ENCODE measurements around the gene MYH11. TPM values are rescaled to one million over a fixed set of nuclear protein-coding genes. Genes with fewer than 3 reads are reported as not detected.
A peak's percentile ranks its signal among the peaks of the same experiment; 100 is the strongest.

Gene MYH11
- total and polyA plus RNA-seq, 2 of the 13 experiments (the other 11 are each of a cell fraction or from before 2014, with no cell fraction given), result not detected

DNA sequence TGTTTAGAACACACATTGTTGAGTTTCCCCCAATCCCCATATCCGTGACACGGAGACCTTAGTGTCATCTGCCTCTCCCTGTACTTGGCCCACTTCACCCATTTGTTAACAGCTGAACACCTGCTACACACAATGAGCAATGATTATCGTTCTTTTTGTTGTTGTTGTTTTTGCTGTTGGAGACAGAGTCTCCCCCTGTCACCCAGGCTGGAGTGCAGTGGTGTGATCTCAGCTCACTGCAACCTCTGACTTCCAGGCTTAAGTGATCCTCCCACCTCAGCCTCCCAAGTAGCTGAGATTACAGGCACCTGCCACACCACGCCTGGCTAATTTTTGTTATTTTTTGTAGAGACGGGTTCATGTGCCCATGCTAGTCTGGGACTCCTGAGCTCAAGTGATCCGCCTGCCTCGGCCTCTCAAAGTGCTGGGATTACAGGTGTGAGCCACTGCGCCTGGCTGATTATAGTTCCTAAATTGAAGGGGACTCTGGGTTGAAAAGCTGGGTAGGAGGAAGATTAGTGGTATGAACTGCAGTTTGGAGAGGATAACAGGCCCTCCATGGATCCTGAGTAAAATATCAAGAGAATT lies 185.2 kb downstream of the MYH11 start (continued):
- no peak for TF ChIP-seq GABPB1 (CRISPR knock-in tag; IDR thresholded peaks at IDR 0.05)
- no peak for TF ChIP-seq ZC3H13 (CRISPR knock-in tag; IDR thresholded peaks at IDR 0.05)
- TF ChIP-seq, protein P1, sequence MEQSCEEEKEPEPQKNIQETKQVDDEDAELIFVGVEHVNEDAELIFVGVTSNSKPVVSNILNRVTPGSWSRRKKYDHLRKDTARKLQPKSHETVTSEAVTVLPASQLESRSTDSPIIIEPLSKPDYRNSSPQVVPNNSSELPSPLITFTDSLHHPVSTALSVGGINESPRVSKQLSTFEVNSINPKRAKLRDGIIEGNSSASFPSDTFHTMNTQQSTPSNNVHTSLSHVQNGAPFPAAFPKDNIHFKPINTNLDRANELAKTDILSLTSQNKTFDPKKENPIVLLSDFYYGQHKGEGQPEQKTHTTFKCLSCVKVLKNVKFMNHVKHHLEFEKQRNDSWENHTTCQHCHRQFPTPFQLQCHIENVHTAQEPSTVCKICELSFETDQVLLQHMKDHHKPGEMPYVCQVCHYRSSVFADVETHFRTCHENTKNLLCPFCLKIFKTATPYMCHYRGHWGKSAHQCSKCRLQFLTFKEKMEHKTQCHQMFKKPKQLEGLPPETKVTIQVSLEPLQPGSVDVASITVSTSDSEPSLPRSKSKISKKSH (CRISPR knock-in tag; IDR thresholded peaks at IDR 0.05; ENCODE audit: borderline replicate concordance), result no peak
- TF ChIP-seq, protein P2, sequence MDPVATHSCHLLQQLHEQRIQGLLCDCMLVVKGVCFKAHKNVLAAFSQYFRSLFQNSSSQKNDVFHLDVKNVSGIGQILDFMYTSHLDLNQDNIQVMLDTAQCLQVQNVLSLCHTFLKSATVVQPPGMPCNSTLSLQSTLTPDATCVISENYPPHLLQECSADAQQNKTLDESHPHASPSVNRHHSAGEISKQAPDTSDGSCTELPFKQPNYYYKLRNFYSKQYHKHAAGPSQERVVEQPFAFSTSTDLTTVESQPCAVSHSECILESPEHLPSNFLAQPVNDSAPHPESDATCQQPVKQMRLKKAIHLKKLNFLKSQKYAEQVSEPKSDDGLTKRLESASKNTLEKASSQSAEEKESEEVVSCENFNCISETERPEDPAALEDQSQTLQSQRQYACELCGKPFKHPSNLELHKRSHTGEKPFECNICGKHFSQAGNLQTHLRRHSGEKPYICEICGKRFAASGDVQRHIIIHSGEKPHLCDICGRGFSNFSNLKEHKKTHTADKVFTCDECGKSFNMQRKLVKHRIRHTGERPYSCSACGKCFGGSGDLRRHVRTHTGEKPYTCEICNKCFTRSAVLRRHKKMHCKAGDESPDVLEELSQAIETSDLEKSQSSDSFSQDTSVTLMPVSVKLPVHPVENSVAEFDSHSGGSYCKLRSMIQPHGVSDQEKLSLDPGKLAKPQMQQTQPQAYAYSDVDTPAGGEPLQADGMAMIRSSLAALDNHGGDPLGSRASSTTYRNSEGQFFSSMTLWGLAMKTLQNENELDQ (CRISPR knock-in tag; IDR thresholded peaks at IDR 0.05; ENCODE audit: borderline replicate concordance), result no peak
- TF ChIP-seq, protein P3, sequence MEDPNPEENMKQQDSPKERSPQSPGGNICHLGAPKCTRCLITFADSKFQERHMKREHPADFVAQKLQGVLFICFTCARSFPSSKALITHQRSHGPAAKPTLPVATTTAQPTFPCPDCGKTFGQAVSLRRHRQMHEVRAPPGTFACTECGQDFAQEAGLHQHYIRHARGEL (CRISPR knock-in tag; IDR thresholded peaks at IDR 0.05), result no peak
- no peak for TF ChIP-seq SOX6 (IDR thresholded peaks at IDR 0.05)
- TF ChIP-seq SOX6 (CRISPR knock-in tag; IDR thresholded peaks at IDR 0.05), result no peak
- TF ChIP-seq, protein P4, sequence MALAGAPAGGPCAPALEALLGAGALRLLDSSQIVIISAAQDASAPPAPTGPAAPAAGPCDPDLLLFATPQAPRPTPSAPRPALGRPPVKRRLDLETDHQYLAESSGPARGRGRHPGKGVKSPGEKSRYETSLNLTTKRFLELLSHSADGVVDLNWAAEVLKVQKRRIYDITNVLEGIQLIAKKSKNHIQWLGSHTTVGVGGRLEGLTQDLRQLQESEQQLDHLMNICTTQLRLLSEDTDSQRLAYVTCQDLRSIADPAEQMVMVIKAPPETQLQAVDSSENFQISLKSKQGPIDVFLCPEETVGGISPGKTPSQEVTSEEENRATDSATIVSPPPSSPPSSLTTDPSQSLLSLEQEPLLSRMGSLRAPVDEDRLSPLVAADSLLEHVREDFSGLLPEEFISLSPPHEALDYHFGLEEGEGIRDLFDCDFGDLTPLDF (CRISPR knock-in tag; IDR thresholded peaks at IDR 0.05), result no peak
- no peak for TF ChIP-seq KMT2A (CRISPR knock-in tag; IDR thresholded peaks at IDR 0.05)
- TF ChIP-seq ZNF660 (CRISPR knock-in tag; IDR thresholded peaks at IDR 0.05; ENCODE audit: borderline replicate concordance, low read depth), result no peak
- TF ChIP-seq, protein P5, sequence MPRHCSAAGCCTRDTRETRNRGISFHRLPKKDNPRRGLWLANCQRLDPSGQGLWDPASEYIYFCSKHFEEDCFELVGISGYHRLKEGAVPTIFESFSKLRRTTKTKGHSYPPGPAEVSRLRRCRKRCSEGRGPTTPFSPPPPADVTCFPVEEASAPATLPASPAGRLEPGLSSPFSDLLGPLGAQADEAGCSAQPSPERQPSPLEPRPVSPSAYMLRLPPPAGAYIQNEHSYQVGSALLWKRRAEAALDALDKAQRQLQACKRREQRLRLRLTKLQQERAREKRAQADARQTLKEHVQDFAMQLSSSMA (CRISPR knock-in tag; IDR thresholded peaks at IDR 0.05), result no peak
- TF ChIP-seq, protein P6, sequence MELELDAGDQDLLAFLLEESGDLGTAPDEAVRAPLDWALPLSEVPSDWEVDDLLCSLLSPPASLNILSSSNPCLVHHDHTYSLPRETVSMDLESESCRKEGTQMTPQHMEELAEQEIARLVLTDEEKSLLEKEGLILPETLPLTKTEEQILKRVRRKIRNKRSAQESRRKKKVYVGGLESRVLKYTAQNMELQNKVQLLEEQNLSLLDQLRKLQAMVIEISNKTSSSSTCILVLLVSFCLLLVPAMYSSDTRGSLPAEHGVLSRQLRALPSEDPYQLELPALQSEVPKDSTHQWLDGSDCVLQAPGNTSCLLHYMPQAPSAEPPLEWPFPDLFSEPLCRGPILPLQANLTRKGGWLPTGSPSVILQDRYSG (CRISPR knock-in tag; IDR thresholded peaks at IDR 0.05), result no peak
- no peak for TF ChIP-seq ZBTB7A (CRISPR knock-in tag; IDR thresholded peaks at IDR 0.05)
- TF ChIP-seq ZBTB38 (CRISPR knock-in tag; IDR thresholded peaks at IDR 0.05), result peak; percentile 4; the same call in 1 of the 2 replicates
- TF ChIP-seq ZNF329 (CRISPR knock-in tag; IDR thresholded peaks at IDR 0.05; ENCODE audit: low read depth), result no peak
- TF ChIP-seq, protein P7, sequence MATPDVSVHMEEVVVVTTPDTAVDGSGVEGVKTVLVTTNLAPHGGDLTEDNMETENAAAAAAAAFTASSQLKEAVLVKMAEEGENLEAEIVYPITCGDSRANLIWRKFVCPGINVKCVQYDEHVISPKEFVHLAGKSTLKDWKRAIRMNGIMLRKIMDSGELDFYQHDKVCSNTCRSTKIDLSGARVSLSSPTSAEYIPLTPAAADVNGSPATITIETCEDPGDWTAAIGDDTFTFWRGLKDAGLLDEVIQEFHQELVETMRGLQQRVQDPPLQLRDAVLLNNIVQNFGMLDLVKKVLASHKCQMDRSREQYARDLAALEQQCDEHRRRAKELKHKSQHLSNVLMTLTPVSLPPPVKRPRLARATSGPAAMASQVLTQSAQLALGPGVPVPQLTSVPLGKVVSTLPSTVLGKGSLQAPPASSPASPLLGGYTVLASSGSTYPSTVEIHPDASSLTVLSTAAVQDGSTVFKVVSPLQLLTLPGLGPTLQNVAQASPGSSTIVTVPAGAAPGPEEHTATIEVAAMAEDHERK (CRISPR knock-in tag; IDR thresholded peaks at IDR 0.05; ENCODE audit: low read depth), result no peak
- TF ChIP-seq, protein P8, sequence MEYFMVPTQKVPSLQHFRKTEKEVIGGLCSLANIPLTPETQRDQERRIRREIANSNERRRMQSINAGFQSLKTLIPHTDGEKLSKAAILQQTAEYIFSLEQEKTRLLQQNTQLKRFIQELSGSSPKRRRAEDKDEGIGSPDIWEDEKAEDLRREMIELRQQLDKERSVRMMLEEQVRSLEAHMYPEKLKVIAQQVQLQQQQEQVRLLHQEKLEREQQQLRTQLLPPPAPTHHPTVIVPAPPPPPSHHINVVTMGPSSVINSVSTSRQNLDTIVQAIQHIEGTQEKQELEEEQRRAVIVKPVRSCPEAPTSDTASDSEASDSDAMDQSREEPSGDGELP (IDR thresholded peaks at IDR 0.05; ENCODE audit: borderline replicate concordance, low read depth), result no peak
- no peak for TF ChIP-seq ZNF335 (CRISPR knock-in tag; IDR thresholded peaks at IDR 0.05)
- TF ChIP-seq U2AF1 (optimal IDR thresholded peaks at IDR 0.05; ENCODE audit: low read depth, low read length), result peak; percentile 3
- no peak for TF ChIP-seq ZNF44 (CRISPR knock-in tag; IDR thresholded peaks at IDR 0.05)
- TF ChIP-seq ZNF879 (CRISPR knock-in tag; IDR thresholded peaks at IDR 0.05), result no peak

Measured in HepG2 (cell line).